Measurements from ENCODE around the gene KMT2B. TPM values are rescaled to one million over a fixed set of nuclear protein-coding genes. Genes with fewer than 3 reads are reported as not detected.

KMT2B gene
- total RNA-seq (2022; extraction: Qiagen RNA extraction; ENCODE audit: low read depth): 48.1 to 60.8 TPM (median 55.0 TPM) in 5 replicates

GRCh38 chr19:35717665-35718344, at the start of gene KMT2B:
KMT2B (plus strand) TSS chr19:35718003; CDS start chr19:35718019, 16 bp downstream.

GRCh38 chr19:35704218-35704617, 13.6 kb upstream of the KMT2B start, which contains the start of gene ZBTB32:
ZBTB32 (plus strand) TSS chr19:35704558; CDS start chr19:35714627, 10,069 bp downstream.

GRCh38 chr19:35742121-35742724, 24.4 kb downstream of the KMT2B start, which contains the start of gene IGFLR1:
IGFLR1 (minus strand) TSS chr19:35742452; CDS start chr19:35741180, 1,272 bp downstream.

GRCh38 chr19:35745328-35746086, 27.7 kb downstream of the KMT2B start, which contains the start of the genes PSENEN and U2AF1L4:
PSENEN (plus strand) TSS chr19:35745651; CDS start chr19:35745931, 280 bp downstream.
U2AF1L4 (minus strand) TSS chr19:35745418; CDS start chr19:35745391, 27 bp downstream.

GRCh38 chr19:35748106-35749020, 30.6 kb downstream of the KMT2B start, which contains the start of gene LIN37:
LIN37 (plus strand) TSS chr19:35748576; CDS start chr19:35748725, 149 bp downstream.

GRCh38 chr19:35756377-35757230, 38.8 kb downstream of the KMT2B start, which contains the start of gene HSPB6:
HSPB6 (minus strand) TSS chr19:35757029; CDS start chr19:35757008, 21 bp downstream.

GRCh38 chr19:35757749-35758608, 40.2 kb downstream of the KMT2B start, which contains the start of gene PROSER3:
PROSER3 (plus strand) TSS chr19:35758176; CDS start chr19:35758216, 40 bp downstream.

GRCh38 chr19:35775298-35776101, 57.7 kb downstream of the KMT2B start, which contains the start of gene ARHGAP33:
ARHGAP33 (plus strand) TSS chr19:35775564; CDS start chr19:35775659, 95 bp downstream.

Other genes with a start within 250 kb of the KMT2B start
- gene KRTDAP, start 227.5 kb upstream of the KMT2B start, total RNA-seq (2022; extraction: Qiagen RNA extraction; ENCODE audit: low read depth): not detected in 5 replicates
- 34.6 to 40.9 TPM (median 36.9 TPM) in 5 replicates for gene DMKN, start 204.4 kb upstream of the KMT2B start, total RNA-seq (2022; extraction: Qiagen RNA extraction; ENCODE audit: low read depth)
- gene SBSN, start 189.7 kb upstream of the KMT2B start, total RNA-seq (2022; extraction: Qiagen RNA extraction; ENCODE audit: low read depth): 1.8 to 3.7 TPM (median 3.0 TPM) in 5 replicates
- gene GAPDHS, start 184.5 kb upstream of the KMT2B start, total RNA-seq (2022; extraction: Qiagen RNA extraction; ENCODE audit: low read depth): 0.08 to 0.21 TPM (median 0.17 TPM) in 4 of 5 replicates, not detected in the other
- gene TMEM147, start 172.4 kb upstream of the KMT2B start, total RNA-seq (2022; extraction: Qiagen RNA extraction; ENCODE audit: low read depth): 383 to 426 TPM (median 419 TPM) in 5 replicates
- 0.10 TPM in 1 of 5 replicates, not detected in the others for gene ATP4A, start 154.3 kb upstream of the KMT2B start, total RNA-seq (2022; extraction: Qiagen RNA extraction; ENCODE audit: low read depth)
- not detected in 5 replicates for gene PMIS2, start 131.8 kb upstream of the KMT2B start, total RNA-seq (2022; extraction: Qiagen RNA extraction; ENCODE audit: low read depth)
- 12.2 to 17.4 TPM (median 14.8 TPM) in 5 replicates for gene HAUS5, start 105.3 kb upstream of the KMT2B start, total RNA-seq (2022; extraction: Qiagen RNA extraction; ENCODE audit: low read depth)
- gene RBM42, start 89.0 kb upstream of the KMT2B start, total RNA-seq (2022; extraction: Qiagen RNA extraction; ENCODE audit: low read depth): 147 to 204 TPM (median 201 TPM) in 5 replicates
- gene ETV2, start 76.3 kb upstream of the KMT2B start, total RNA-seq (2022; extraction: Qiagen RNA extraction; ENCODE audit: low read depth): 2.1 to 3.1 TPM (median 2.2 TPM) in 5 replicates
- 1,289 to 1,613 TPM (median 1,322 TPM) in 5 replicates for gene COX6B1, start 69.7 kb upstream of the KMT2B start, total RNA-seq (2022; extraction: Qiagen RNA extraction; ENCODE audit: low read depth)
- gene UPK1A, start 51.5 kb upstream of the KMT2B start, total RNA-seq (2022; extraction: Qiagen RNA extraction; ENCODE audit: low read depth): 0.41 to 1.2 TPM (median 0.91 TPM) in 5 replicates
- not detected in 5 replicates for gene ZBTB32, start 13.4 kb upstream of the KMT2B start, total RNA-seq (2022; extraction: Qiagen RNA extraction; ENCODE audit: low read depth)
- gene IGFLR1, start 24.4 kb downstream of the KMT2B start, total RNA-seq (2022; extraction: Qiagen RNA extraction; ENCODE audit: low read depth): 7.6 to 13.3 TPM (median 10.2 TPM) in 5 replicates
- gene U2AF1L4, start 27.4 kb downstream of the KMT2B start, total RNA-seq (2022; extraction: Qiagen RNA extraction; ENCODE audit: low read depth): 25.2 to 29.1 TPM (median 25.8 TPM) in 5 replicates
- gene PSENEN, start 27.6 kb downstream of the KMT2B start, total RNA-seq (2022; extraction: Qiagen RNA extraction; ENCODE audit: low read depth): 260 to 334 TPM (median 276 TPM) in 5 replicates
- gene LIN37, start 30.6 kb downstream of the KMT2B start, total RNA-seq (2022; extraction: Qiagen RNA extraction; ENCODE audit: low read depth): 20.0 to 28.4 TPM (median 22.7 TPM) in 5 replicates
- gene HSPB6, start 39.0 kb downstream of the KMT2B start, total RNA-seq (2022; extraction: Qiagen RNA extraction; ENCODE audit: low read depth): 0.18 to 0.38 TPM (median 0.32 TPM) in 4 of 5 replicates, not detected in the other
- gene PROSER3, start 40.2 kb downstream of the KMT2B start, total RNA-seq (2022; extraction: Qiagen RNA extraction; ENCODE audit: low read depth): 21.3 to 29.7 TPM (median 26.3 TPM) in 5 replicates
- 4.1 to 8.6 TPM (median 6.0 TPM) in 5 replicates for gene ARHGAP33, start 57.6 kb downstream of the KMT2B start, total RNA-seq (2022; extraction: Qiagen RNA extraction; ENCODE audit: low read depth)
- gene PRODH2, start 94.8 kb downstream of the KMT2B start, total RNA-seq (2022; extraction: Qiagen RNA extraction; ENCODE audit: low read depth): 0.18 to 0.80 TPM (median 0.29 TPM) in 5 replicates
- 0.41 to 0.75 TPM (median 0.59 TPM) in 5 replicates for gene NPHS1, start 134.5 kb downstream of the KMT2B start, total RNA-seq (2022; extraction: Qiagen RNA extraction; ENCODE audit: low read depth)
- gene KIRREL2, start 138.9 kb downstream of the KMT2B start, total RNA-seq (2022; extraction: Qiagen RNA extraction; ENCODE audit: low read depth): 0.46 to 0.74 TPM (median 0.53 TPM) in 5 replicates
- gene APLP1, start 150.6 kb downstream of the KMT2B start, total RNA-seq (2022; extraction: Qiagen RNA extraction; ENCODE audit: low read depth): 65.9 to 95.9 TPM (median 93.4 TPM) in 5 replicates
- gene NFKBID, start 182.5 kb downstream of the KMT2B start, total RNA-seq (2022; extraction: Qiagen RNA extraction; ENCODE audit: low read depth): 4.8 to 7.4 TPM (median 6.3 TPM) in 5 replicates
- 0.28 to 0.45 TPM in 2 of 5 replicates, not detected in the others for gene HCST, start 184.5 kb downstream of the KMT2B start, total RNA-seq (2022; extraction: Qiagen RNA extraction; ENCODE audit: low read depth)
- gene TYROBP, start 190.3 kb downstream of the KMT2B start, total RNA-seq (2022; extraction: Qiagen RNA extraction; ENCODE audit: low read depth): not detected in 5 replicates
- gene LRFN3, start 218.4 kb downstream of the KMT2B start, total RNA-seq (2022; extraction: Qiagen RNA extraction; ENCODE audit: low read depth): 13.5 to 23.2 TPM (median 21.2 TPM) in 5 replicates